ENCODE measurements around the gene SLC12A7.

Gene SLC12A7

GRCh38 chr5:1045960-1046560, 65.8 kb downstream of the SLC12A7 start:
- no peak for DNase-seq

GRCh38 chr5:1044117-1044516, 67.7 kb downstream of the SLC12A7 start:
- no peak for DNase-seq

DNA sequence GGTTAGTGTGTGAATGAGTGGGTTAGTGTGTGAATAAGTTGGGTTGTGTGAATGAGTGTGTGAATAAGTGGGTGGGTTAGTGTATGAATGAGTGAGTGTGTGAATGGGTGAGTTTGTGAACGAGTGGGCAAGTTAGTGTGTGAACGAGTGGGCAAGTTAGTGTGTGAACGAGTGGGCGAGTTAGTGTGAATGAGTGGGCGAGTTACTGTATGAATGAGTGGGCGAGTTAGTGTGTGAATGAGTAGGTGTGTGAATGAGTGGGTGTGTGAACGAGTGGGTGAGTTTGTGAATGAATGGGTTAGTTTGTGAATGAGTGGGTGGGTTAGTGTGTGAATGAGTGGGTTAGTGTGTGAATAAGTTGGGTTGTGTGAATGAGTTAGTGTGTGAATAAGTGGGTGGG, 68.5 kb downstream of the SLC12A7 start:
- no peak for DNase-seq

DNA sequence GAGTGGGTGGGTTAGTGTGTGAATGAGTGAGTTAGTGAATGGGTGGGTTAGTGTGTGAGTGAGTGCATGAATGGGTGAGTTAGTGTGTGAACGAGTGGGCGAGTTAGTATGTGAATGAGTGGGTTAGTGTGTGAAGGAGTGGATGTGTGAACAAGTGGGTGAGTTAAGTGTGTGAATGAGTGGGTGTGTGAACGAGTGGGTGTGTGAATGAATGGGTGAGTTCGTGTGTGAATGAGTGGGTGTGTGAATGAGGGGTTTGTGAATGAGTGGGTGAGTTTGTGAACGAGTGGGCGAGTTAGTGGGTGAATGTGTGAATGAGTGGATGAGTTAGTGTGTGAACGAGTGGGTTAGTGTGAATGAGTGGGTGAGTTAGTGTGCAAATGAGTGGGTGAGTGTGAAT, 69.2 kb downstream of the SLC12A7 start:
- no peak for DNase-seq

DNA sequence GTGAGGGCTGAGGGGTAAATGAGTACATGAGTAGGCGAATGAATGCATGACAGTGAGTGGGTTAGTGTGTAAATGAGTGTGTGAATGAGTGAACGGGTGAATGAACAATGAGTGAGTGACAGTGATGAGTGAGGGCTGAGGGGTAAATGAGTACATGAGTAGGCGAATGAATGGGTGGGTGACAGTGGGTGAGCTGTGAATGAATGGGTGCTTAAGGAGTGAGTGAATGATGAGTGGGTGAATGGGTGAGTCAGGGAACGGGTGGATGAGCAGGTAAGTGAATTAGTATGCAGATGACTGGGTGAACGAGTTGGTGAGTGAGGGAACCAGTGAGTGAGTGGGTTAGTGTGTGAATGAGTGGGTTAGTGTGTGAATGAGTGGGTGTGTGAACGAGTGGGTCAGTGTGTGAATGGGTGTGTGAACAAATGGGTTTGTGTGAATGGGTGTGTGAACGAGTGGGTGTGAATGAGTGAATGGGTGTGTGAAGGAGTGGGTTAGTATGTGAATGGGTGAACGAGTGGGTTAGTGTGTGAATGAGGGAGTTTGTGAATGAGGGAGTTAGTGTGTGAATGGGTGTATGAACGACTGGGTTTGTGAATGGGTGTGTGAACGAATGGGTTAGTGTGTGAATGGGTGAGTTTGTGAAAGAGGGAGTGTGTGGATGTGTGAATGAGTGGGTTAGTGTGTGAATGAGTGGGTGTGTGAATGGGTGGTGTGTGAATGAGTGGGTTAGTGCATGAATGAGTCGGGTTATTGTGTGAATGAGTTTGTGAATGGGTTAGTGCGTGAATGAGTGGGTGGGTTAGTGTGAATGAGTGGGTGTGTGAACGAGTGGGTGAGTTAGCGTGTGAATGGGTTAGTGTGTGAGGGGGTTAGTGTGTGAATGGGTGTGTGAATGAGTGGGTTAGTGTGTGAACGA, 70.4 kb downstream of the SLC12A7 start:
- DNase-seq: no peak

DNA sequence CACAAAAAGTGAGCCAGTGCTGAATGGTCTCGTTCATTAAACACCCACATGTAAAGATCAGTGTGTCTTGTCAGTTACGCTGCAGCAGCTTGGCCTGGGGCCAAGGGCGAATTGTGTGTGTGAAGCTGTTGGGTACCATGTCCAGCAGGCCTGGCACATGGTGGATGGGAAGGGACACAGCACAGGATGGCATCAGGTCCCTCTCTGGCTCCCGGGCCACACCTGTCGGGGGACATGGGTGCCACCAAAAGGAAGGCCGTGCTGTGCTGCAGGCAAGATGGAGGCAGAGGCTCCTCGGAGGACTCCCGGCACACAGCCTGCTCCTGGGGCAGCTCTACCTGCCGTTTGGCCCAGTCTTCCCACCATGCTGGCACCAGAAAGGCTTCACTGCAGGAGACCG, 71.3 kb downstream of the SLC12A7 start:
- no peak for DNase-seq

DNA sequence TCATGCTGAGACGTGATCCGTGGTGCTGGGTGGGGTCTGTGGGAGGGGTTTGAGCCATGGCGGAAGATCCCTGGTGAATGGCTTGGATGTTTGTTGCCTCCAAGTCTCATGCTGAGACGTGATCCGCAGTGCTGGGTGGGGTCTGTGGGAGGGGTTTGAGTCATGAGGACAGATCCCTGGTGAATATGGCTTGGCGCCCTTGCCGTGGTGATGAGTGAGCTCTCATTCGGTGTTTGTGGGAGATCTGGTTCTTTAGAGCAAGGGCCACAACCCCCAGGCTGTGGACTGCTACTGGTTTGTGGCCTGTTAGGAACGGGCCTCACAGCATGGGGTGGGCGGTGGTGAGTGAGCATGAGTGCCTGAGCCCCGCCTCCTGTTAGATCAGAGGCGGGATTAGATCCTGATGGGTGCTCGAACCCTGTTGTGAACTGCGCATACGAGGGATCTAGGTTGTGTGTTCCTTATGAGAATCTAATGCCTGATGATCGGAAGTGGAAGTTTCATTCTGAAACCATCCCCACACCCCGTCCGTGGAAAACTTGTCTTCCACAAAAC, 72.1 kb downstream of the SLC12A7 start:
- no peak for DNase-seq

DNA sequence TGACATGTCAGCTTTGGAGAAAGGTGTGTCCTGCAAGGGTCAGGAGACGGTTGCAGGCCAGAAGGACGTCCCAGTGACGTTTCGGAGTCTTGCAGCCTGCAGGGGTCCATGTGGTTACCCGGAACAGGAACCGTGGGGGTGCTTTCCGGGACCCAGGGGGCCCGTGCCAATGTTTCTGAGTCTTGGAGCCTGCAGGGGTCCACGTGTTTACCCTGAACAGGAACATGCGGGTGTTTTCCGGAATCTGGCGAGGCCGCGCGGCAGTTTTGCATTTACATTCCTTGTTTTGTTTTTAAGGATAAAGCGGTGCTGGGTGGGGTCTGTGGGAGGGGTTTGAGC, 72.7 kb downstream of the SLC12A7 start:
- DNase-seq: no peak

DNA sequence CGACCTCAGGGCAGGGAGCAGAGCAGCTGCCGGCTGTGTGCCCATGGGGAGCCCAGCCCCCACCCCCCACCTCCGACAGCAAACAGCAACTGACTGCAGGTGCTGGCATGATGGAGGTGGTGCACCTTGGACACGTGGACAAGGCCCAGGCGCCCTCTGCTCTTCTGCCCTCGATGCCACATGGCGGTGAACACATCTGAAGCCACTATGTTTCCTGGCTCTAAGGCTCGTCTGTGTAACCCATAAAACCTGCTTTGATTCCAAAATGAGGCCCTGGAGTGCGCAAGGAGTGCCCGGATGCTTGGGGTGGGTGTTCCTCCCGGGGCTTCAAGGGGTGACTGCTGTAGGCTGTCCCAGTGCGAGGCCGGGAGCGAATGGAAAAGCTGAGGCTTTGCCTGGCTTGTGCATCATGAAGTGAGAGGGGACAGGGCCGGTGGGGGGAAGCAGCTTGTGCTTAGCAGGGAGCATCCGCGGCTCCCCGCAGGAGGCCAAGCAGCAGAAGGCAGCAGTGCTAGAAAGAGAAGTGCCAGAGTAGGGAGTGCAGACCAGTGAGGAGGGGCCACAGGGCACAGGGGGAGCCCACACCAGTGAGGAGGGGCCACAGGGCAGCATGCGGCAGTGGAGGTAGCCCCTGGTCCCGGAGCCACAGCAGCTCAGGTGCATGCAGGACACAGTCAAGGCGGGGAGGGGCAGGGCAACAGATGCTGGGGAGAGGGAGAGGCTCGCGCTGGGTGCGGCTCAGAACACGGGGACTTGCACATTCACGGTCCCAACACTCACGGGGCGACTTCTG, 73.2 kb downstream of the SLC12A7 start:
- no peak for DNase-seq

DNA sequence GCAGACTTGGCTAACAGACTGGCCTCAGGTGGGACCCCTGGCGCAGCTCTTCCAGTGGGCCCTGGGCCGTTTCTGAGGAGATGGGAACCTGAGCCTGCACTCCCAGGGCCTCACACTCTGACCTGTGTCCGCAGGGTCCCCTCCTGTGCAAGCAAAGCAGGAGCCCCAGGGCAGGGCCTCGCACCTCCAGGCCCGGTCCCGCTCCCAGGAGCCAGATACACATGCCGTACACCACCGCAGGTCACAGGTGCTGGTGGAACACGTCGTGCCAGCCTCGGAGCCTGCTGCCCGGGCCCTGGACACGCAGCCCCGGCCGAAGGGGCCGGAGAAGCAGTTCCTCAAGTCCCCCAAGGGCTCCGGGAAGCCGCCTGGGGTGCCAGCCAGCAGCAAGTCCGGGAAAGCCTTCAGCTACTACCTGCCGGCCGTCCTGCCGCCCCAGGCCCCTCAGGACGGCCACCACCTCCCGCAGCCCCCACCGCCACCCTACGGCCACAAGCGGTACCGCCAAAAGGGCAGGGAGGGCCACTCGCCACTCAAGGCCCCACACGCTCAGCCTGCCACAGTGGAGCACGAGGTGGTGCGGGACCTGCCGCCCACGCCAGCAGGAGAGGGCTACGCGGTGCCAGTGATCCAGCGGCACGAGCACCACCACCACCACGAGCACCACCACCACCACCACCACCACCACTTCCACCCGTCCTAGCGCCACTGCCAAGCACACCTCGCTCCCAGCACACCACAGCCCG, 74.0 kb downstream of the SLC12A7 start:
- DNase-seq: no peak

DNA sequence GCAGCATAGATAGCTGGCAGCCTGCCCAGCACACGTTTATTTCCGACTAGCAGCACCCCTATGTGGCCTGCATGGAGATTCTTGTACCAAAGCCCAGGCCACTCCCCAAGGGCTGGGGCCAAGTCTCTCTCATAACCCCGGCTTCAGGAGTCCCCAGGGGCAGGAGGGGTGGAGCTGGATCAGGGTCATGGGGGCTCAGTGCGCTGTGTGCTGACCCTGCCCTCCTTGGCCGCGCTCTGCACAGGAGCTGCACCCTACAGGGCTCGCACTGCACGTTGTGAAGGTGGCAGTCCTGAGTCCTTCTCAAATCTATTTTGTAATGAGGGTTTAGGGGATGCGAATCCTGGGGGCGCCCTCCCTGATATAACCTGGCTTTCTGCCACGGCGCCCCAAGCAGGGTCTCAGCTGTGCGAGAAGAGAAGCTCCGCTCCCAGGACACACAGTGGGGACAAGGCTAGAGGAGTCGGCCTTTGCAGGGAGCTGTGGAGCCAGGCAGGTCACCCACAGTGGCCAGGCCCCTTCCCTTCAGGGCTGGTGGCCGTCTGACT, 74.7 kb downstream of the SLC12A7 start:
- DNase-seq: no peak

GRCh38 chr5:1036504-1037122, 75.2 kb downstream of the SLC12A7 start:
- no peak for DNase-seq

DNA sequence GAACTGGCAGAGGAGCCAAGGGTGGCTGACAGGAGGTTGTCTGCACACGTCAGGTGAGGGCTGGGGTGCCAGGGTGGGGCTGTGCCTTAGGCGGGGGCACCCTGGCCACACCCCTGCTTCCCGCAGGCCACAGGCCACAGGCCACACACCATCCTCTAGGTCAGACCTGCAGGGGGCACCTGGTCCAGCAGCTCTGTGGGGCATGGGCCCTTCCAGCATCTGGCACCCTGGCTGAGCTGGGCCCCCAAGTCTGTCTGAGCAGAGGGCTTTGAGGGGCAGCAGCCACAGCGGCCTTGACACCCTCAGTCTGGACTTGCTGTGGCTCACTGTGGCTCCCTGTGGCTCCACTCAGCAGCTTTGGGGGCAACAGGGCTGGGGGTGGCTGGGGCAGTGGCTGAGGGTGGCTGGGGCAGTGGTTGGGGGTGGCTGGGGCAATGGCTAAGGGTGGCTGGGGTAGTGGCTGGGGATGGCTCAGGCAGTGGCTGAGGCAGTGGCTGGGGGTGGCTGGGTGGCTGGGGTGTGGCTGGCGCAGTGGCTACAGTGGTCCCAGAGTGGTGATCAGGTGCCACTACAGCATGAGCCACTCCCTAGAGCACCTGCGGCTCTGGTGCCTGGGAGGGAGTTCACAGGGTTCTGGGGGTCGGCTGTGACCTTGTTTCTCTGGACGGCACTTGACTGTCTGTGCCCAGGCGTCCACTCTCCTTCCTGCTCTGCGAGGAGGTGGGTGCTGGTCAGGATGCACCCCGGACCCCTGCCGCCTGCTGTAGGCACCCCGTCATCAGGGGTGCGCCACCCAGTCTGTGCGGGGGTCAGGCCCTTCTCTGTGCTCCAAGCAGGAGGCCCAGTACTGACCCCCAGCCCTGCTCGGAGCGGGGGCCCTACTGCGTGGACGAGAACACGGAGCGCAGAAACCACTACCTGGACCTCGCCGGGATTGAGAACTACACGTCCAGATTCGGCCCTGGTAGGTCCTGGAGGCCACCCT, 76.2 kb downstream of the SLC12A7 start:
- no peak for DNase-seq

GRCh38 chr5:1034986-1035385, 76.9 kb downstream of the SLC12A7 start:
- no peak for DNase-seq

- DNase-seq: no peak
Measured at GRCh38 chr5:1034421-1034905, 77.4 kb downstream of the SLC12A7 start.

DNA sequence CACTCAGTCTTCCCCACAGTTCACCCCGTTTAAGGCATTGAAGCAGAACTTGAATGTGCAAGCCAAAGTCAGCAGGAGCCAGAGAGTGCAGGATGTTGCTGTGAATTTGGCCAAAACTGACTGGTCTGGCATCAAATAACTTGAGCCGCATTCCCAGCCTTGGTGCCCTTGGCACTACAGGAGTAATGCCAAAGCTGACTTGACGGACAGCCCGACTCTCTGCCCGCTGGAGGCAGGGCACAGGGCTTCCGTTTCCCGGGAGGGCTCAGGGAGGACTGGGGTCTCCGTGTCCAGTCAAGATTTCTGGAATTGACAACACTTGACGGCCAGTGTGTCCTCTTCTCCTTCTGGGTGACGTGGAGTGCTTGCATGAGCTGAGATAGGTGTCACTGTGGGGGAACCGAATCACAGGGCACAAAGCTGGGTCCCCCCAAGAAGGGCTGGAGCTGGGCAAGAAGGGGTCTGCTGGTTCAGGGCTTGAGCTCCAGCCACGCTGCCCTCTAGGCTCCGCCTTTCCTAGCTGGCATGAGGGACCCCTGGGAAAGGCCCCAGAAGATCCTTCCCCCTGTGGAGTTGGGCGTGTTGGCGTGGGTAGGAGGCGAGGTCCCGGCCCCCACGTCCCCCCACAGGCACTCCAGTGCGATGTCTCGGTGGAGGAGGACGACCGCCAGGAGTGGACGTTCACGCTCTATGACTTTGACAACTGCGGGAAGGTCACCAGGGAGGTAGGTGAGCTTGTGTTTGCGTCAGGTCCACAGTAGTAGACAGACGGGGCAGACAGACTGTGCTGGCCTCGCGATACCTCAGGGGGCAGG, 78.0 kb downstream of the SLC12A7 start:
- no peak for DNase-seq

- no peak for DNase-seq
Measured at GRCh38 chr5:1033178-1033577, 78.7 kb downstream of the SLC12A7 start.

DNA sequence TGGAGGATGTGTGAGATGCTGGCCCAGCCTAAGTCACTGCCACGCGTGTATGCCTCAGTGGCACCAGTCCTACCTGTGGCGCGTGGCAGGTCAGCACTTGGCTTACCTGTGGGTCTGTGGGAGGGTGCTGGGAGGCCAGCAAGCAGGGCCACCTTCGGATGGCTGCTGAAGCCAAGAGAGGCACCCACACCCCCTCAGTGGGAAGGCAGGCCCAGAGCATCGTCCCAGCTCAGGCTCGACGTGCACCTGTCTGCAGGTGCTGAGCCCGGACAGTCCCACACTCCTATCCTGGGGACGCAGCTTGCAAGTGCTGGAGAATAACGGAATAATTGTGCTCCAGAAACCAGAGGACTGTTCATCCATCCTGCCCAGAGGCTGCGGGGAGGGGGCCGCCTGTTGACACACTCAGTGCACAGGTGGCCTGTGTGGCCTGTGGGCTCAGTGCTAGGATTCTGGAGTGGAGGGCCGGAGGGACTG, 79.3 kb downstream of the SLC12A7 start:
- DNase-seq: no peak

- no peak for DNase-seq
Measured at GRCh38 chr5:1032011-1032410, 79.9 kb downstream of the SLC12A7 start.
